GM18858 (cell line): Measurements from ENCODE around the gene SPOCD1.

Experiments
- ATAC-seq: cut with Tn5 transposase; IDR thresholded peaks from one replicate; pipeline ENCODE4 v1.9.1; 2021; ENCODE audit not compliant: unreplicated experiment

The SPOCD1 gene

DNA sequence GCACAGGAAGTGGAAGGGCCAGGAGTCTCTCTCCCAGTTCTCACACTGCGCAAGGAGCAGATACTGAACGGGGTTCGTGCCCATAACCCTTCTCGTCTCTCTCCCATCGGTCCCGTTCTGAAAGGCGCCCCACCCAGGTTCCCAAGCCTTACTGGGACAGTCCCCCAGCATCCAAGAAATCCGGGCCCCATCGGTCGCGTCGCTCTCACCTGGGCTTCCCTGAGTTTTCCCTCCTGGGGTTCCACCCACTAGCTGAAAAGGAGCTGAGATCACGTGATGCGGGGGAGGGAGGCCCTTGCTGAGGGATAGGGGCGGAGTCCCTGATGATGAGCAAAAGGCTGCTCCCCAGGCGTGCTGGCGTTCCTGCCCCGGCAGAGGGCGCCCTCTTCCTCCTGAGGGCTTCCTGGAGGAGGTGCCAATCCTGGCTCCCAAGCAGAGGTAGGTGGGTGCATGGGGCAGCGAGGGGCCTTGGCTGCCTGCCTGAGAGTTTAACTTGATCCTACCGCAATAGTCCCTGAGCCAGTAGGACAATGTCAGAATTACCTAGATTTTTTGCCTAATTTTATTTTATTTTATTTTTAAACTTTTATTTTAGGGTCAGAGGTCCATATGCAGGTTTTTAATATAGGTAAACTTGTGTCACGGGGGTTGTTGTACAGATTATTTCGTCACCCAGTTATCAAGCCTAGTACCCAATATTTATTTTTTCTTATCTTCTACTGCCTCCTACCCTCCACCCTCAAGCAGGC lies at the start of gene SPOCD1:
SPOCD1 (minus strand) TSS at position 271 of the 749 bp plus-strand sequence. CDS start 689 bp downstream, outside the sequence.
- ATAC-seq = no peak

DNA sequence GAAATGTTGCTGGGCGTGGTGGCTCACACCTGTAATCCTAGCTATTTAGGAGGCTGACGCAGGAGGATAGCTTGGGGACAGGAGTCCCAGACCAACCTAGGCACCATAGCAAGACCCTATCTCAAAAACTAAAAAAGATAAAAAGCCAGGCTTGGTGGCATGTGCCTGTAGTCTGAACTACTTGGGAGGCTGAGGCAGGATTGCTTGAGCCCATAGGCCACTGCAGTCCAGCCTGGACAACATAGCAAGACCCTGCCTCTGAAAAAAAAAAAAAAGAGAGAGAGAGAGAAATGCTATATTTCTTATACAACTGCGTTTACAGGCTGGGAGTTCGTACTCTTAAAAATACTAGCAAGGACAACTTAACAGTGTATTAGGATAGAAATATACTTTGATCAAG lies 46.2 kb upstream of the SPOCD1 start:
- ATAC-seq = no peak

DNA sequence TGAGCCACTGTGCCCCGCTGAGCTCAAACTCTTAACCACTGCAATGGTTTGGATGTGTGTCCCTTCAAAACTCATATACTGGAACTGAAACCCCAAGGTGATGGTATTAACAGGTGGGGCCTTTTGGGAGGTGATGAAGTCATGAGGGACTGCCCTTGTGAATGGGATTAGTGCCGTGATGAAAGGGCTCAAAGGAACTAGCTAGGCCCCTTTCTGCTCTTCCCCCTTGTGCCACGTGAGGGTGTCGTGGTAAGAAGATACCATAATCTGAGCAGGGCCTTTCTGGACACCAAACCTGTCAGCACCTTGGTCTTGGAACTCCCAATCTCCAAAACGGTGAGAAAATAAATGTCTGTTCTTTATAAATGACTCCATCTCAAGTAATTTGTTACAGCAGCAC lies 45.5 kb upstream of the SPOCD1 start:
- no peak for ATAC-seq

GRCh38 chr1:31860581-31860980 lies 44.8 kb upstream of the SPOCD1 start:
- no peak for ATAC-seq

DNA sequence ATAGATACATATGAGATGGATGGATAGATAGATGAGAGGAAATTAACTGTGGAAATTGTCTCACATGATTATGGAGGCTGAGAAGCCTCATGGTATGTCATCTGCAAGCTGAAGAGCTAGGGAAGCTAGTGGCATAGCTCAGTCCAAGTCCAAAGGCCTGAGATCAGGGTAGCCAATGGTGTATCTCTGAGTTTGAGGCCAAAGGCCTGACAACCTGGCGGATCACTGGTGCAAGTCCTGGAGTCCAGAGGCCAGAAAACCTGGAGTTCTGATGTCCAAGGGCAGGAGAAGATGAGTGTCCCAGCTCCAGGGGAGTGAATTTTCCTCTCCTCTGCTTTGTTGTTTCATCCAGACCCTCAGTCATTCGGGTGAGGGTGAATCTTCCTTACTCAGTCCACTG lies 43.9 kb upstream of the SPOCD1 start:
- no peak for ATAC-seq

DNA sequence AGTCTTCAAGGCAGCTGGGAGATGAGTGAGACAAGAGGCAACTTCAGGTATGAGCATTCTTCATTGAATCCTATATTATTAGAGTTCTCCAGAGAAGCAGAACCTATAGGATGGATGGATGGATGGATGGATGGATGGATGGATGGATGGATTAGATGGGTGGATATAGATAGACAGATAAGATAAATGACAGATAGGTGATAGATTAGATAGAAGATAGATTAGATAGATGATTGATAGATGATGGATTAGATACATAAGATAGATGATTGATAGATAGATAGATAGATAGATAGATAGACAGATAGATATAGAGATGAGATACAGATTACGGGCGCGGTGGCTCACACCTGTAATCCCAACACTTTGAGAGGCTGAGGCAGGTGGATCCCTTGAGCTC lies 43.2 kb upstream of the SPOCD1 start:
- ATAC-seq = no peak

- no peak for ATAC-seq
These were observed 42.0 kb upstream of the SPOCD1 start for GRCh38 chr1:31857863-31858262.

DNA sequence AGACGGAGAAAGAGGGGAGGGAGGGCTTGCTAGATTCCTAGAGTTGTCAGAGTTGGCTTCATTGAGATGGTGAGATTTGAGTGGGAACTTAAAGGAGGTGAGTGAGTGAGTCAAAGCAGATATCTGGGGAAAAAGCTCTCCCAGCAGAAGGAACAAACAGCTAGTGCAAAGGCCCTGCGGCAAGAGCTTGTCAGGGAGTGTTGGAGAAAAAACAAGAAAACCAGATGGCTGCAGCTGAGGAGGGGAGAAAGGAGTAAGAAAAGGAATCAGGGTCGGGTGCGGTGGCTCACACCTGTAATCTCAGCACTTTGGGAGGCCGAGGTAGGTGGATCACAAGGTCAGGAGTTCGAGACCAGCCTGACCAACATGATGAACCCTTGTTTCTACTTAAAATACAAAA lies 40.3 kb upstream of the SPOCD1 start:
- no peak for ATAC-seq

- no peak for ATAC-seq
These were observed 39.4 kb upstream of the SPOCD1 start for GRCh38 chr1:31855038-31855845.

- ATAC-seq = no peak
These were observed 33.8 kb upstream of the SPOCD1 start for GRCh38 chr1:31849653-31850052.

- no peak for ATAC-seq
These were observed 32.6 kb upstream of the SPOCD1 start for GRCh38 chr1:31848381-31848897.

DNA sequence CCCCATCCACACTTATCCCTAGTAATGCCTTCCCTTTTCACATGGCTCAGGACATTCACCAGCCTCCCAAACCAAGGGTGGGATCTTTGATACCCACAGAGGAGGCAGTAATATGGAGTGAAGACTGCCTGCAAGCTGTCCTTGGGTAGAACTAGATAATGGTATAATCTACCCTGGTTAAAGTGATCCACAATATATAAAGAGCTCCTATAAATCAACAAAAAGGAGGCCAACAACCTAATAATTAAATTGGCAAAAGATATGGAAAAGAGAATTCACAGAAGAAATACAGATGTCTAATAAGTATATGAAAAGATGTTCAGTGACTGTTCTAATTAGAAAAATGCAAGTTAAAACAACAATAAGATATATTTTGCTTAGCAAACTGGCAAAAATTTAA lies 30.7 kb upstream of the SPOCD1 start:
- ATAC-seq = no peak

GRCh38 chr1:31843506-31843905 lies 27.7 kb upstream of the SPOCD1 start:
- ATAC-seq = no peak

DNA sequence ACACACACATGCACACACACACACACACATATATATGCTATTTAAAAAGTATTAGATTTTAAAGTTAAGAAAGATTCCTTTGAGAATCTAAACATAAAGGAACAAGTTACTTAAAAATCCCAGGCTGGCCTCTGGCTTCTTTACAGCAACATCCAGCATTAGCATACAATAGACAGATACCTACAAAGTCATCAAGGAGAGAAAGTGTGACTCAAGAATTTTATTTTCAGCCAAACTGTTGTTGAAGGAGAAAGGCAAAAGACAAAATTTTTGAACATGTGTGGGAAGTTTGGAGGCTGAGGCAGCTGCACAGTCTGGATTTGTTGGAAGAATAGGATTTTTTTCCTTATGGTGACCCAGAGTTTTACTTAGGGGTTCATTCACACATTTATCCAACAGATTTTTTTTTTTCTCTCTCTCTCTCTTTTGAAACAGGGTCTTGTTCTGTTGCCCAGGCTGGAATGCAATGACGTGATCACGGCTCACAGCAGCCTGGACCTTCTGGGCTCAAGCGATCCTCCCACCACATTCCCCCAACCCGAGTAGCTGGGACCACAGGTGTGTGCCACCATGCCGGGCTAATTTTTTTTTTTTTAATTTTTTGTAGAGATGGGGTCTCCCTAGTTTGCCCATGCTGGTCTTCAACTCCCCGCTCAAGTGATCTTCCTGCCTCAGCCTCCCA lies 24.0 kb upstream of the SPOCD1 start:
- no peak for ATAC-seq

DNA sequence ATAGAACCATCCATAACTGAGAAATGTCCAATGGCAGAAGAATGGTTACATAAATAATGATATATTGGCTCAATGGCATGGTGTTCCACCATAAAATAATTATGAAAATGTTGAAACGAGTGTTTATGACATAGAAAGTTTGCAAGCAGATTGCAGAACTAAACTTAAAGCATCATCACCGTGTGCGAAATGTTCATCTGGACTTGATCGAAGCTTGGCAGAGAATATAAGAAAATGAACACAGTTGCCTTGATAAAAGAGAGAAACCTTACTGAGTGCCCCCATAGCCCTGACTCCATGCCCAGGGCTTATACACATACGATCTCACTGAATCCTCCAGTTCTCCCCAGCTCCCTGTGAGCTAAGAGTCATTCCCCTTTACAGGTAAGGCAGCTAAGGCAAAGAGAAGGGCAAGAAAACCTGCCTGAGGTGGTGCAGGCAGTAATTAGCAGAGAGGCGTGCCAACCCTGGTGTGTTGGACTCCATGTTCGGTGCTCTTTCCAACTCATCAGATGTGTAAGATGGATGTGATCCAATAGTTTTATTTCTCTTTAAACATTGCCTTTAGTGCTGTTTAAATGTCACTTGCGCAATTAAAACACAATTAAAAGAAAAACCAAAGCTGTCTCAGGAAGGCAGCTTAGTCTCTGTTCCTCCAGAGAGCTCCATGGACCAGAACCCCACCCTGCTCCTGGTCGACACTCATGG lies 21.8 kb upstream of the SPOCD1 start:
- no peak for ATAC-seq

- ATAC-seq = no peak
These were observed 20.8 kb upstream of the SPOCD1 start for GRCh38 chr1:31836638-31837037.

- ATAC-seq = no peak
These were observed 19.6 kb upstream of the SPOCD1 start for GRCh38 chr1:31835415-31835814.

DNA sequence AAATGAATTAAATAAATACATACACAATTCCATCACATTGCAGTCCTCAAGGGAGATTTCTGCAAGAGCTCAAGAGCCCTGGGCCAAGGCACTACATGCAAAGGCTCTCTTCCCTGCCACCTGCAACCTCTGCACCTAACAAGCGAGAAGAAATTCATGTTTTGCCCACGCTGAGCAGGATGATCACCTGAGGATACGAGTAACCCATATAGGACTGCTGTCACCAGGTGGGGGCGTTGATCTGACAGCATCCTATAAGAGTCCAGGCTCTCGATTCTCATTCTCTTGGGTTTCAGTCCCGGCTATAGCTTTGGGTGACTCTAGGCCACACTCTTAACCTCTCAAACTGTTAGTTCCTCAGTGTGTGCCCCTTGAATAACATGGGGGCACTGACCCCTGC lies 18.7 kb upstream of the SPOCD1 start:
- ATAC-seq = no peak

DNA sequence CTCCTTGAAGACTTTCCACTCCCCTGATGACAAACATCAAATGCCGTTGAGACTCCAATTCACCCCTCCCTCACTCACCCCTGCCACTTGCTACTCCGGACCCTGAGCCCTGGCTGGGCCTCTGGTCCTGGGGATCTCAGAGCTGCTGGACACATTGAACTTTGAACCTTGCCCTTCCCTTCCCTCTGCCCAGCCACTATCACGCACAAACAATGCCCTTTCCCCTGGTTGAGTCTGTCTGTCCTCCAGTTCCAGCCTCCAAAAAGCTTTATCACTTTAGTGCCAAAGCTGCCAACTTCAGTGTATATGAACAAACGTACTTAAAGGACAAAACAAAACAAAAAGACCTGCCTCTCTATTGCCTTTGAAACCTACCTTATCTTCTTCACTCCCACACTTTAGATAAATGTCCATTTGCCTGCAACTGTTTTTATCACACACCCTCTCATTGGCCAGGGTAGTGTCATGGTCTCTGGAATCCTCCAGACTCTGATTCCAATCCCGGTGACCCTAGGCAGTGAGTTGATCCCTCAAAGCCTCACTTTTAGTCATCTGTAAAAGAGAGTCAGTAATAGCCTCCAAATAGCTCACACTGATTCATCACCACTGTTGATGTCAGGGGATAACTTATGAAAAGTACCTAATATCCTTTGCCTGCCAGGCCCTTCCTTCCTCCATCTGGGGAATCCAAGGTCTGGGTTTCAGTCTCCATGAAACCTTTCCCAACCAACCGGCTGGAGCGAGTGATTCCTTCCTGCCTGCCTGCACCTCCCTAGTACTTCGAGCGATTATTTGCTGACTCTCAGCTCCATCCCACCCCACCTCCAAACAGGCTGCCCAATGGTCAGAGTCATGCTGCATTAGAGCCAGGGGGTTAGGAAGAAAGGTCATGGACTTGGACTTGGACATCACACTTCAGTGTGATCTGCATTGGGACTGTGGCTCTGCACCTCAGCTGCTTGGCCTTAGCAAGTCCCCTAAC lies 15.9 kb upstream of the SPOCD1 start:
- no peak for ATAC-seq

- no peak for ATAC-seq
These were observed 14.7 kb upstream of the SPOCD1 start for GRCh38 chr1:31830511-31830910.
